RWPE2 (cell line): ENCODE data around the gene SLC2A8.

Source experiments
- ATAC-seq: fragments of 200-7000 bp; cut with Tn5 transposase; 3 replicates; pipeline ENCODE4 v1.9.1; 2021; ENCODE audit warnings: low read depth
- DNase-seq: peaks from one replicate; pipeline ENCODE4 v3.0.0-alpha.2; 2020; ENCODE audit warnings: low spot score
- H3K27ac ChIP-seq: fragments of 450-650 bp; 2 replicates; pipeline ENCODE4 v1.5.1; 2017; ENCODE audit warnings: mild to moderate bottlenecking; ENCODE audit not compliant: poor library complexity, severe bottlenecking
- H3K27me3 ChIP-seq: fragments of 250-450 bp; sonication (Bioruptor Pico); 2 replicates; pipeline ENCODE4 v1.5.1; 2021; ENCODE audit warnings: mild to moderate bottlenecking, moderate library complexity; ENCODE audit not compliant: insufficient read depth, poor library complexity, severe bottlenecking
- H3K36me3 ChIP-seq: fragments of 250-450 bp; sonication (Bioruptor Pico); 2 replicates; pipeline ENCODE4 v1.5.1; 2020; ENCODE audit warnings: low read depth, mild to moderate bottlenecking, moderate library complexity
- H3K4me1 ChIP-seq: fragments of 250-450 bp; sonication (Bioruptor Pico); 2 replicates; pipeline ENCODE4 v1.5.1; 2021; ENCODE audit warnings: mild to moderate bottlenecking, moderate library complexity; ENCODE audit not compliant: insufficient read depth, poor library complexity, severe bottlenecking
- H3K4me3 ChIP-seq: fragments of 250-450 bp; sonication (Bioruptor Pico); 2 replicates; pipeline ENCODE4 v1.5.1; 2021; ENCODE audit warnings: mild to moderate bottlenecking, moderate library complexity; ENCODE audit not compliant: severe bottlenecking
- H3K9me3 ChIP-seq: fragments of 250-450 bp; sonication (Bioruptor Pico); 2 replicates; pipeline ENCODE4 v1.5.1; 2021; ENCODE audit warnings: mild to moderate bottlenecking, moderate library complexity; ENCODE audit not compliant: severe bottlenecking
- TF ChIP-seq, protein P1 (sequence below): fragments of 450-650 bp; IDR thresholded peaks from one replicate; pipeline ENCODE4 v1.5.1; 2017; ENCODE audit warnings: mild to moderate bottlenecking, moderate library complexity; ENCODE audit not compliant: poor library complexity, severe bottlenecking

SLC2A8 gene

GRCh38 chr9:127396808-127397645 lies at the start of gene SLC2A8:
Gene SLC2A8 (plus strand): TSS chr9:127397169. CDS start chr9:127397231, 62 bp downstream.
- Histone ChIP-seq H3K27ac (peak within 1 kb of the TSS; percentile 56), H3K27me3 (no peaks in the 10 kb centered on the region), H3K9me3 (no peaks in the 10 kb centered on the region), H3K4me3 (peak within 1 kb of the TSS; percentile 70), H3K36me3 (no peaks in the 10 kb centered on the region; the same call in 1 of the 2 replicates), H3K4me1 (no peaks in the 10 kb centered on the region)
- peak; percentile 93 for ATAC-seq
- TF ChIP-seq, protein P1, sequence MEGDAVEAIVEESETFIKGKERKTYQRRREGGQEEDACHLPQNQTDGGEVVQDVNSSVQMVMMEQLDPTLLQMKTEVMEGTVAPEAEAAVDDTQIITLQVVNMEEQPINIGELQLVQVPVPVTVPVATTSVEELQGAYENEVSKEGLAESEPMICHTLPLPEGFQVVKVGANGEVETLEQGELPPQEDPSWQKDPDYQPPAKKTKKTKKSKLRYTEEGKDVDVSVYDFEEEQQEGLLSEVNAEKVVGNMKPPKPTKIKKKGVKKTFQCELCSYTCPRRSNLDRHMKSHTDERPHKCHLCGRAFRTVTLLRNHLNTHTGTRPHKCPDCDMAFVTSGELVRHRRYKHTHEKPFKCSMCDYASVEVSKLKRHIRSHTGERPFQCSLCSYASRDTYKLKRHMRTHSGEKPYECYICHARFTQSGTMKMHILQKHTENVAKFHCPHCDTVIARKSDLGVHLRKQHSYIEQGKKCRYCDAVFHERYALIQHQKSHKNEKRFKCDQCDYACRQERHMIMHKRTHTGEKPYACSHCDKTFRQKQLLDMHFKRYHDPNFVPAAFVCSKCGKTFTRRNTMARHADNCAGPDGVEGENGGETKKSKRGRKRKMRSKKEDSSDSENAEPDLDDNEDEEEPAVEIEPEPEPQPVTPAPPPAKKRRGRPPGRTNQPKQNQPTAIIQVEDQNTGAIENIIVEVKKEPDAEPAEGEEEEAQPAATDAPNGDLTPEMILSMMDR: no peak
- peak; percentile 99 for DNase-seq

- H3K9me3 ChIP-seq: no peaks in the 10 kb centered on the region
- TF ChIP-seq, protein P1: peak; percentile 49
- ATAC-seq (peak; percentile 80), DNase-seq (no peak)
- H3K27ac ChIP-seq: no peak overlapping the region
- H3K4me3 ChIP-seq: no peak overlapping the region
- no peaks in the 10 kb centered on the region for H3K27me3 ChIP-seq
- H3K36me3 ChIP-seq: no peaks in the 10 kb centered on the region
- no peaks in the 10 kb centered on the region for H3K4me1 ChIP-seq
These were observed 48.9 kb upstream of the SLC2A8 start for GRCh38 chr9:127347831-127348776.

DNA sequence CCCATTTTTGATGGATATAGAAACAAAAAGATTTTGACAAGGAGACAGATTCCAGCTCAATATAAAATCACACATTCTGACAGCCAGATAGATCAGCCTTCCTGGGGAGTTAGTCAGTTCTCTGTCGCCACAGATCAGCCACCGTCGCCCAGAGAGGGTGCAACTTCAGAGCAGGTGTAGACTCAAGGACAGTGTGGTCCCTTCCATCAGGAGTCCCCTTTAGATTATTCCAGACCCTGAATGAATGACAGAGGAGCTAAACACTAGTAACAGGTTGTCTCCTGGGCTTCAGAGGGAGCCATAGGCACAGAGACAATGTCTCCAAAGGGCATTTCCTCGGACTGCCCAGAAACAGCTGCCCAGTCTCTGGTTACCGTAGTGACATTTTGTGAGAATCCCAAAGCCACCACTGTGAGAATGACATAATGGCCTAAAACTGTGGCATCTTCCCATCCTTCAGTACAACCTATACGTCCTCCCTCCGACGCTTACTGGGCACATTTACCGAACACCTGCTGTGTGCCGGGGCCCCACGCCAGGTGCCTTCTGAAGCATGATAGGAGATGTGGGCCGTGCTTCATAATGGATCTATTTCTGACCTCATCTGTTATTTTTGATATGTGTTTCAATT lies 47.4 kb upstream of the SLC2A8 start:
- Histone ChIP-seq H3K27me3 (no peaks in the 10 kb centered on the region), H3K9me3 (no peaks in the 10 kb centered on the region), H3K4me3 (no peak overlapping the region), H3K36me3 (no peaks in the 10 kb centered on the region), H3K27ac (no peak overlapping the region), H3K4me1 (no peaks in the 10 kb centered on the region)
- ATAC-seq: no peak
- DNase-seq: no peak
- TF ChIP-seq, protein P1: no peak

- TF ChIP-seq, protein P1: no peak
- ATAC-seq (no peak), DNase-seq (no peak)
- Histone ChIP-seq H3K4me3 (no peak overlapping the region), H3K27ac (no peak overlapping the region), H3K9me3 (no peaks in the 10 kb centered on the region), H3K27me3 (no peaks in the 10 kb centered on the region), H3K36me3 (no peaks in the 10 kb centered on the region), H3K4me1 (no peaks in the 10 kb centered on the region)
These were observed 45.5 kb upstream of the SLC2A8 start for GRCh38 chr9:127351182-127352166.
